Measurements from ENCODE around the gene GRK2. TPM values are rescaled to one million over a fixed set of nuclear protein-coding genes. Genes with fewer than 3 reads are reported as not detected.

Gene GRK2
- total RNA-seq (2022) (69.8 and 71.3 TPM in 2 replicates), Bru-seq, nascent RNA (percentile 65 among the genes with signal in this experiment), BruChase-seq, experiment 1, labeled RNA remaining after a 6-hour chase (percentile 84 among the genes with signal in this experiment), BruChase-seq, experiment 2, labeled RNA remaining after a 2-hour chase (percentile 85 among the genes with signal in this experiment)
- long read RNA-seq, transcript GRK2-201 (21 exons, 3,466 nt): major isoform, 63 of 100 reads
- long read RNA-seq, partial matches to known transcripts: 10 of 100 reads
- long read RNA-seq, other reads (novel, unspliced or antisense): 27 of 100 reads

GRCh38 chr11:67266449-67267187, at the start of gene GRK2:
TSS of gene GRK2 (plus strand) at chr11:67266473. CDS start at chr11:67266700, 227 bp downstream.
- Mint-ChIP-seq H3K9me3 (ENCODE audit: low read depth, unreplicated experiment) (no peaks in the 10 kb centered on the region), H3K36me3 (ENCODE audit: insufficient read depth, unreplicated experiment) (peaks cover 49% of the 10 kb centered on the region), H3K27me3 (ENCODE audit: unreplicated experiment) (no peaks in the 10 kb centered on the region), H3K4me1 (ENCODE audit: low read depth, unreplicated experiment) (peaks cover 45% of the 10 kb centered on the region), H3K4me3 (ENCODE audit: low read depth, unreplicated experiment) (peak within 1 kb of the TSS; percentile 100), H3K27ac (ENCODE audit: unreplicated experiment) (peak within 1 kb of the TSS; percentile 97)
- intact Hi-C loops (cut with micrococcal nuclease; ENCODE audit: unreplicated experiment): loop anchor here (10.0 kb wide), 1 partner anchor 118 kb away; no protein-coding TSS in a partner anchor
- no peak for TF ChIP-seq CTCF (IDR thresholded peaks at IDR 0.05; ENCODE audit: unreplicated experiment)
- peak; percentile 42 for DNase-seq
- CTCF ChIA-PET: interaction anchor here (0.6 to 2.4 kb wide), 3 partner anchors 51 to 116 kb away, joined by 3 to 24 read pairs (median 3); no protein-coding TSS in a partner anchor
- no TSS peak for BruUV-seq (replicated peaks)

DNA sequence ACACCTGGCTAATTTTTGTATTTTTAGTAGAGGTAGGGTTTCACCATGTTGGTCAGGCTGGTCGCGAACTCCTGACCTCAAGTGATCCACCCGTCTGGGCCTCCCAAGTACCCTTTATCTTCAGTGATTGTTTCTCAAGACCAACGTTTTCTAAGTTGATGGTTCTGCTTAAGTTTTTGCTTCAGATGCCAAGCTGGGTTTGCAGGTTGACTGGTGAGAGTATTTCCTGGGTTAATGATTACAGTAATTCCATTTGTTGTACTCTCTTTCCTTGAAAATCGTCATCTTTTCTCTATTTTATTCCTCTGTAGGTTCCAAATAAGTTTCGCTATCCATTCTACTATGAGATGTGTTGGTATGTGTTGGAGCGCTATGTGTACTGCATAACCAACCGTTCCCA, 38.5 kb upstream of the GRK2 start:
- intact Hi-C loops (cut with micrococcal nuclease; ENCODE audit: unreplicated experiment): no loop called here
- TF ChIP-seq CTCF (IDR thresholded peaks at IDR 0.05; ENCODE audit: unreplicated experiment): no peak
- no peaks in the 10 kb centered on the region for H3K4me1 Mint-ChIP-seq (ENCODE audit: low read depth, unreplicated experiment)
- no peaks in the 10 kb centered on the region for H3K9me3 Mint-ChIP-seq (ENCODE audit: low read depth, unreplicated experiment)
- CTCF ChIA-PET: no interaction called here
- DNase-seq: no peak
- no peak overlapping the region for H3K4me3 Mint-ChIP-seq (ENCODE audit: low read depth, unreplicated experiment)
- no peak overlapping the region for H3K27ac Mint-ChIP-seq (ENCODE audit: unreplicated experiment)
- H3K36me3 Mint-ChIP-seq (ENCODE audit: insufficient read depth, unreplicated experiment): peaks cover 20% of the 10 kb centered on the region
- BruUV-seq (replicated peaks): no TSS peak
- no peaks in the 10 kb centered on the region for H3K27me3 Mint-ChIP-seq (ENCODE audit: unreplicated experiment)

DNA sequence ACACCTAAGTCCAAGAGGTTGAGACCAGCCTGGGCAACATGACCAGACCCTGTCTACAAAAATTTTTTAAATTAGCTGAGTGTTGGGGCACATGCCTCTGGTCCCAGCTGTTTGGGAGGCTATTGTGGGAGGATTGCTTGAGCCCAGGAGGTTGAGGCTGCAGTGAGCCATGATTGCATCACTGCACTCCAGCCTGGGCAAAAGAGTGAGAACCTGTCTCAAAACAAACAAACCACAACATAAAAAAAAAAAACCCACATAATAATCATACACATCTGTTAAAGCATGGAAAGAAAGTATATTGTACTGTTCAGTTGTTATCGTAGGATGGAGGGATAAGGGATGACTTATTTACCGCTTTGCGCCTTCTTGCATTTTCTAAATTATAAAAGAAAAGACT, 35.9 kb upstream of the GRK2 start:
- Mint-ChIP-seq H3K4me1 (ENCODE audit: low read depth, unreplicated experiment) (no peaks in the 10 kb centered on the region), H3K27me3 (ENCODE audit: unreplicated experiment) (no peaks in the 10 kb centered on the region), H3K4me3 (ENCODE audit: low read depth, unreplicated experiment) (no peak overlapping the region), H3K36me3 (ENCODE audit: insufficient read depth, unreplicated experiment) (peaks cover 14% of the 10 kb centered on the region), H3K9me3 (ENCODE audit: low read depth, unreplicated experiment) (no peaks in the 10 kb centered on the region), H3K27ac (ENCODE audit: unreplicated experiment) (no peak overlapping the region)
- BruUV-seq (replicated peaks): no TSS peak
- CTCF ChIA-PET: no interaction called here
- TF ChIP-seq CTCF (IDR thresholded peaks at IDR 0.05; ENCODE audit: unreplicated experiment): no peak
- intact Hi-C loops (cut with micrococcal nuclease; ENCODE audit: unreplicated experiment): no loop called here
- DNase-seq: no peak

GRCh38 chr11:67230886-67231285, 35.4 kb upstream of the GRK2 start:
- TF ChIP-seq CTCF (IDR thresholded peaks at IDR 0.05; ENCODE audit: unreplicated experiment): no peak
- CTCF ChIA-PET: no interaction called here

More at GRCh38 chr11:67230886-67231285, 35.4 kb upstream of the GRK2 start:
- H3K9me3 Mint-ChIP-seq (ENCODE audit: low read depth, unreplicated experiment): no peaks in the 10 kb centered on the region
- H3K27ac Mint-ChIP-seq (ENCODE audit: unreplicated experiment): no peak overlapping the region
- peaks cover 14% of the 10 kb centered on the region for H3K36me3 Mint-ChIP-seq (ENCODE audit: insufficient read depth, unreplicated experiment)
- no peaks in the 10 kb centered on the region for H3K27me3 Mint-ChIP-seq (ENCODE audit: unreplicated experiment)
- BruUV-seq (replicated peaks): no TSS peak
- no peak overlapping the region for H3K4me3 Mint-ChIP-seq (ENCODE audit: low read depth, unreplicated experiment)
- no peaks in the 10 kb centered on the region for H3K4me1 Mint-ChIP-seq (ENCODE audit: low read depth, unreplicated experiment)
- no peak for DNase-seq
- intact Hi-C loops (cut with micrococcal nuclease; ENCODE audit: unreplicated experiment): no loop called here

All from Calu3 (cell line).